GM18502 (cell line): Measurements from ENCODE around the gene HDGF.
A peak's percentile ranks its signal among the peaks of the same experiment; 100 is the strongest.

Experiments used
- ATAC-seq: cut with Tn5 transposase; IDR thresholded peaks from one replicate; pipeline ENCODE4 v1.9.1; 2021; ENCODE audit warnings: mild to moderate bottlenecking; ENCODE audit not compliant: unreplicated experiment, poor library complexity

Gene HDGF

DNA sequence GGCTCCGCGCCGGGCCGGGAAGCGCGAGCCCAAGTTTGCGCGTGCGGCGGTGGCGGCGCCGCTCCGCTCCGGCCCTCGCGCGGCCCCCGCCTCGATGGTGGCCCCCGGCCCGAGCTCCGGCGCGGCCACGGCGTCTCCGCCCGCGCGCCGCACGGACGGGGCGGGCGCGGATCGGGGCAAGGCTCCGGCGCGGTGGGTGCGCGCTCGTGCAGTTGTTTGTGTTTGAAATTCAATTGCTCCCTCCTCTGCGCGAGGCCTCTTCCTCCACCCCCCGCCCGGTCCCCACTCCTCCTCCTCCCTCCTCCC, at the start of gene HDGF:
Gene HDGF, minus strand, starts transcription at position 225 of the 306 bp plus-strand sequence. CDS start 246 bp downstream, outside the sequence.
- ATAC-seq: peak; percentile 23

DNA sequence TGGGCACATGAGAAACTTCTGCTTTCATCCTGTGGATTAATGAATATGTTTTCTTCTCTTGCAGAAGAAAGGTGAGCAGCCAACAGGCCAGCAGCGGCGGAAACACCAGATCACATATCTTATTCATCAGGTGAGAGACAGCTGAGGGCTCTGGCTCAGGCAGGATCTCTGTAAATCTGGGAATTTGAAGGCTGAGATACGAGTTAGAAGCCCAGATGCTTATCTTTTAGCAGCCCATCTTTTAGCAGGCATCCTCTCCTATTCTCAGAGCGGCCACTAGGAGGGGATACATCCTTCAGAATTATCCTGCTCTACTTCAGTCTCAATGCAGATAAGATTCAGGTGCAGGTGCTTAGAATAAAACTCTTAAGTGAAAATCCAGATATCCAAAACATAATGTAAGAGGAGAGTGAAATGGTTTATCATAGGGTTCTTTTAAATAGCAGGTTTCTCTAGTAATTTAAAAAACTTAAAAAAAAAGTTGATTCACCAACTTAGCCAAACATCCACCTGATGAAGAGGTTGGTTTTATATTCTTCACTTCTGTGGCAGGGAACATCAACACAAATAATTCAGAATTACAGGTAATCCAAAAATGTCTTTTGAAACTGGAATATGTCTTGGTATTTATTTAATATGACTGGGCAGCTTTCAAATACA, 45.9 kb upstream of the HDGF start:
- no peak for ATAC-seq

DNA sequence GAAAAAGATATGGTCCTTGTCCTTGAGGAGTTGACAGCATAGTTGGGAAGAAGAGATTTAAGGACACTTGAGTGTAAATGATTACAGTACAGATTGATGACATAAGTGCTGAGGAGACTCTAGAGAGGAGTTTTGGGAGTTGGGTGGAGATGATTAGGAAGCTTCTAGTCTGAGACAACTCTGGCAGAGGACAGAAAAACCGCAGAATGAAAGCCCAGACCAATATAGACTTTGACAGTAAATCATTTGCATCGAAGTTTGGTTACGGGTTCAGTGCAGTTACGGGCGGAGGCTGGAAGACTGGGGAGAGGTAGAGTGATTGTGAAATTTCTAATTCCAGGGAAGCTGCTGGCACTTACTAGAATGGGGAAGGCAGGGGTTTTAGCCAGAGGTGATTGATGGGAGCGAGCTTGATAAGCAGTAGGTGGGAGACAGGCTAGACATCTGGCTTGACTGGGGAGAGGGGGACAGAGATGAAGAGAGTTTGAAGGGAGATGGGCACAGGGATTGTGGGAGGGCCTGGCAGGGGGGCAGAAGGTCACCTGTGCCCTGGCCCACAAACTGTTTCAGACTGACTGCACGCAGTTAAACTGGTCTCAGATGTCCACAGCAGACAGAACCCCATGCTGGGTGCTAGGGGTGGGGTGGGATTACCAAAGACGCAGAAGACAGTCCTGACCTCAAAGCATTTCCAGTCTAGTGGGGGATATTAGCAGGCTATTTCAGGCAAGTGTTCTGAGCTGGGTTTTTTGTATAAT, 45.0 kb upstream of the HDGF start:
- ATAC-seq: no peak

DNA sequence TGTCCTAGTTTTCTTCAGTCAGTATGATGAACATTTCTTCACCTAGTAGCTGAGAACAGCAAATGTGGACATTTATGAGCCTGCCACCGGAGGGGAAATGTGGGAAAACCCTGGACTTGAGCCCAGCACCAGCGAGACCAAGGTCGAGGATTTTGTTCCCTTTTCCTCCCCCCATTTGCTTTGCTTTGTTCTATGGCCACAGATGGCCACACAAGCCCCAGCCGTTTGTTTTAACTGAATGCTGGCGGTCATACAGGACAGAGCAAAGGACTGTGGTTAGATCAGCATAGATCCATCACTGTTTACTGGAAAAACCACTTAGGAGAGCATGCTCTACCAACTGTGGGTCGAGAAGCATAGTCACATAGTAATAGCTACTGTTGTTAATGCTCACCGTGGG, 44.3 kb upstream of the HDGF start:
- ATAC-seq: no peak

DNA sequence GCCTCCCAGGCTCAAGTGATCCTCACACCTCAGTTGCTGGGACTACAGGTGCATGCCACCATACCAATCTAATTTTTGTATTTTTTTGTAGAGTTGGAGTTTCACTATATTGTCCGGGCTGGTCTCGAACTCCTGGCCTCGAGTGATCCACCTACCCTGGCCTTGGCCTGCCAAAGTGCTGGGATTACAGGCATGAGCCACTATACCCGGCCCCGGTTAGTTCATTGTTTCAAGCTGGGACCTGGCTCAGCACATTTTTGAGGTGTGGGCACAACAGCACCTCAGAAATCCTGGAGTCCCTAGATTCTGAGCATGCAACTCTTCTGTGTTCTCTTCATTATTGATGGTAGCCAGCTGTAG, 43.9 kb upstream of the HDGF start:
- no peak for ATAC-seq

DNA sequence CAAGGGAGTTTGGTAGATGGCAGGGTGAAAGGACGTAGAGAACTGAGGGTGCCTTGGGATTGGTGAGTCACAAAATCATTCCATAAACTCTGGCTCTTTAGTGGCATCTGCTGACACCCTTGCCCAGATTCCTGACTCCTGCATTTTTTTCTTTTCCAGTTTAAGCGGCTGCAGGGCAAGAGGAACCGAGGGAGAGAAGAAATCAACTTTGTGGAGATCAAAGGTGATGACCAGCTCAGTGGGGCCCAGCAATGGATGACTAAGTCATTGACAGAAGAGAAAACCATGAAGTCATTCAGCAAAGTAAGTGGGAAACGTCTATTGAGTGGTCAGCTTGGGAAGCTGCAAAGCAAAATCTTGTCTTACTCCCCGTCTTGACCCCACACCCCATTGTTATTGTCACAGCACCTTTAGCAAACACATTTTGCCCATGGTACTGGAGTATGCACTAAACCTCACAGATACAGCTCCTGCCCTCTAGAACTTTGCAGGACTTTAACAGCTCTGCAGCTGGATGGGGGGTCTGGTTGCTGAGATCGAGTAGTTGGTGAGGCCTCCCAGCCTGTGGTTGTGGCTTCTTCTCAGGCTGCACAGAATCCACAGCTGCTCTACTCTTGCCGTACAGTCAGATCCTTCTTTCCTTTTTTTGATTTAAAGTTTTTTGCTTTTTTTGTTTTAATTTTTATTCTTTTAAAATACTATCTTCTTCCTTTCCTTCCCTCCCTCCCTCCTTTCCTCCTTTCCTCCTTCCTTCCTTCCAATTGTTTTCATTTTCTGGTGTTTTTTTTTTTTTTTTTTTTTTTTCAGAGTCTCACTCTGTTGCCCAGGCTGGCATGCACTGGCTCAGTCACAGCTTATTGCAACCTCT, 43.3 kb upstream of the HDGF start:
- ATAC-seq: no peak

DNA sequence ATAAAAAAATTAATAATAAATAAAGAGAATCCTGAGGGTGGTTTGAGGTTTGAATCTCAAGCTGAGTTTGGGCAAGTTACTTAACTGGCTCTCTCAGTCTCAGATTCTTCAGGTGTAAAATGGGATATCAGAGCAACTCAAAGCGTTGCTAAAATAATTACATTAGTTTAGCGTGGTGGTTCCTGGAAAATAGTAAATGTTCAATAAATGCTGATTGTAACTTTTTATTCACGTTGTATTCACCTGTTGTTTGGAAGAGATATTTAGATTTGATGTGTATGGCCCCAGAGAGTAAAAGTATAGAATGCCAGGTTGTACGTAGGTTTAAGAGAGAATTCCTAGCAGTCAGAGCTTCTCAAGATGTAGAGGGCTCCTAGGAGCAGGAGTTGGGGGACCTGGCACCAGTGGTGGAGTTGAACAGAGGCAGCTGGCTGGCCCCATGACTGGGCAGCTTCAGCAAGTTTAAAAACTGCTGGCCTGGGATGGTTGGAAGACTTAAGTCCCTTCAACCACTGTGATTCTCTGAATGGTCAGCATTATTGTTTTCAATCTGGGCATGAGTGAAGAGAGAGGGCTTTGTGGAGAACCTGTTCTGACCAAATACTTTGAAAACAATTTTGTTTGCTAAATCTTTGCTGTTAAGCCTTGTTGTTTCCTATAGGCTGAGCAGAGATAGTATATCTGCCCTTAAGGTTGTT, 38.3 kb upstream of the HDGF start:
- ATAC-seq: no peak

DNA sequence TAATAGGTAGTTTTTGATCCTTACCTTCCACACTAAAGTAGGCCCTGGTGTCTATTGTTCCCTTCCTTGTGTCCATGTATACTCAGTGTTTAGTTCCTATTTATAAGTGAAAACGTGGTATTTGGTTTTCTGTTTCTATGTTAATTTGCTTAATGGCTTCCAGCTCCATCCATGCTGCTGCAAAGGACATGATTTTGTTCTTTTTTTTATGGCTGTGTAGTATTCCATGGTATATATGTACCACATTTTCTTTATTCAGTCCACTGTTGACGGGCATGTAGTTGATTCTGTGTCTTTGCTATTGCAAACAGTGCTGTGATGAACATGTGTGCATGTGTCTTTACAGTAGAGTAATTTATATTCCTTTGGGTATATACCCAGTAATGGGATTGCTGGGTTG, 36.7 kb upstream of the HDGF start:
- no peak for ATAC-seq

DNA sequence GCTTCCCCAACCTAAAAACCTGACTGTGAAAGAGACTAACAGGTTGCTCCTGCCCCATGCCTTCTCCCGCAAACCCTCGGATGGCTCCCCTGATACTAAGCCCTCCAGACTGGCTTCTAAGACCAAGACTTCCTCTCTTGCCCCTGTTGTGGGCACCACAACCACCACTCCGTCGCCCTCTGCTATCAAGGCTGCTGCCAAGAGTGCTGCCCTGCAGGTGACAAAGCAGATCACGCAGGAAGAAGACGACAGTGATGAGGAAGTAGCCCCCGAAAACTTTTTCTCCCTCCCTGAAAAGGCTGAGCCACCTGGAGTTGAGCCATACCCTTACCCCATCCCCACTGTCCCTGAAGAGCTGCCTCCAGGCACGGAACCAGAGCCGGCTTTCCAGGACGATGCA, 35.2 kb upstream of the HDGF start:
- ATAC-seq: no peak

DNA sequence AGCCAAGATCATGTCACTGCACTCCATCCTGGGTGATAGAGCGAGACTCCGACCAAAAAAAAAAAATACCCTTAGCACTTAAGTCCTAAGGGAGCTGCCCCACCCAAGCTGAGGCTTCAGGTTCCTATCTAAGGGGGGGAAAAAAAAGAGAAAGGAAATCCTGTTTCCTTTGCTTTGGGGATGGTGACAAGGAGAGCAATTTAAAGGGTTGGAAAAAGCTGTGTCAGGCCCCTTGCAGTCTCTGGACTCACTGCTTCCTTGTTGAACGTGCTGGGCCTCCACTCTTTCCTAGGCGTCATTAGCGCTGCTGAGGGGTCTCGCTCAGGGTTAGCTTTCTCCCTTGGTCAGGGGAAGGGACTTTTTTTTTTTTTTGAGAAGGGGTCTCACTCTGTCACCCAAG, 34.0 kb upstream of the HDGF start:
- ATAC-seq: no peak

DNA sequence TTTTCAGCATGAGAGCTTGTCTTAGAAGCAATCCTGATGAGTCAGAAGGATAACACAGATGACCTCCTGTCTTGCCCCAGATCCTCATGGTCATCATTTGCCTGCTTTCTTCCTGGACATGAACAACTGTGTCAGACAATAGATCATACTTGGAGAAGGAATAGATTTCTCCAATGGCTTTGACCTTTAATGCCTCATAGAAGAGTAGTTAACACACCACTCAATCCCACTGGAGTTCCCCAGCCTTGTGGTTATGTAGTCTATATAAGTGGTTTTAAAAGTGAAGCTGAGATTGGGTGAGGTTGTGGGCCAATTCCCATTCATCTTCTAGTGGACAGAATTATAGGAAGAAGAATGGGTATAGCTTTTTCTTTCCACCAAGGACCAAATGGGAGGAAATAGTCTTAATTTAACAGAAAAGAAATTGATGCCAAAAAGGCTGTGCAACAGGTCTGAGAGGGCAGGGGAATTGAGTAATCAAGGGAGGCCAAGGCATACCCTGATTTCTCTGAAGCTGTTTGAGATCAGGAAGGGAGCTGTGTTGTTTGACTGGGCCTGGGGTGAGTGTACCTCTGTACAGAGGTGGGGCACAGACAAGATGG, 30.2 kb upstream of the HDGF start:
- ATAC-seq: no peak

DNA sequence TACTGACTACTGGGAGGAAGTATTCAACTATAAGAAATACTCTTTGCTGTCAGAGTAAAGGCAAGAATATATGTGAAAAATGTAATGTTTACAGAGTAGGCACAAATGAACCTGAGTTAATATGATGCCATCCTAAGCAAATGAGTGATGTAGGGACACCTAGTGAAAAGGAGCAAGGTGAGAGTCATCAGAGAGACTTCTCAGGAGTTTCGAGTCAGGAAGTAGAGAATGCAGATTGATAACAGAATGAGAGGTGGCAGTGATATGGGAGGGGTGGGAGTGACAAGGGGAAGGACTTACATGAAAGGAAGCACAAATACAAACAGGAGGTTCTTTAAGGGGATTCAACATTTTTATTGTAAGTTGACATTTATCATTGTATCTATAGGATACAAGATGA, 26.1 kb upstream of the HDGF start:
- no peak for ATAC-seq

DNA sequence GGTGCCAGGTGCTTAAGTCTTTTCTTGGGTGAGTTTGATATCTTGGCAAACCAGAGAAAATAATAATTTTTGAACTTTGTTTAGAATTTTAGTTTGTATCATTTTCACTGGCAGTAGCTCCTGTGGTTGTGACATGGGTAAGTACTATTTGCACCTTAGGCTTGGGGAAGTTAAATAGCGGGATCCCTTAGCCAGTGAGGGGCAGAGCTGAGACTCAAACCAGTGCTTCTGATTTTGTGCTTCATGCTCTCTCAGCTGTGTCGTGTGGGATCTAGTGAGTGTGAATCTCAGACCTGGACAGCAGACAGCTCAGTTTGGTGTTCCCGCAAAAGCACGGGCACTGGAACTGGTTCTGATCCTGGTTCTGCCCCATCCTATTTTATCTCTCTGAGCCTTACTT, 25.5 kb upstream of the HDGF start:
- ATAC-seq: no peak

DNA sequence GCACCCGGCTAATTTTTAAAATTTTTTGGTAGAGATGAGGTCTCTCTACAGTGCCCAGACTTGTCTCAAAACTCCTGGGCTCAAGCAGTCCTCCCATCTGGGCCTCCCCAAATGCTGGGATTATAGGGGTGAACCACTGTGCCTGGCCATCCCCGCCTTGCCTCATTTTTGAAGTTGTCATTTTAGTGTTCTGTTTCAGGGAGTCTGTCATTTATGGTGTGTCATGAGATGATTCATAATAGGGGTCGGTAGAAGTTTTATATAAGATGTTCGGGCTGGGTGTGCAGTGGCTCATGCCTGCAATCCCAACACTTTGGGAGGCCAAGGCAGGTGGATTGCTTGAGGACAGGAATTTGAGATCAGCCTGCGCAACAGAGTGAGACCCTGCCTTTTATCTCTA, 24.3 kb upstream of the HDGF start:
- no peak for ATAC-seq

DNA sequence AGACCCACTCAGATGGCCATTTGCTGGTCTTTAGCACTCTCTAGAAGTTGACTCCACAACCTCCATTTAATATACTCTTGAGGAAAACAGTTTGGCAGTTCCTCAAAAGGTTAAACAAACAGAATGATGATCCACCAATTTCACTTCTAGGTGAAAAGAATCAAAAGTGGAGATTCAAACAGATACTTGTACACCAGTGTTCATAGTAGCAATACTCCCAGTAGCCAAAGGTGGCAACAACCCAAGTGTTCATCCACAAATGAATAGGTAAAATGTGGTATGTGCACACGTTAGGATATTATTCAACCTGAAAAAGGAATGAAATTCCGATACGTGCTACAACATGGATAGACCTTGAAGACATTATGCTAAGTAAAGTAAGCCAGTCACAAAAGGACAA, 22.1 kb upstream of the HDGF start:
- ATAC-seq: no peak

DNA sequence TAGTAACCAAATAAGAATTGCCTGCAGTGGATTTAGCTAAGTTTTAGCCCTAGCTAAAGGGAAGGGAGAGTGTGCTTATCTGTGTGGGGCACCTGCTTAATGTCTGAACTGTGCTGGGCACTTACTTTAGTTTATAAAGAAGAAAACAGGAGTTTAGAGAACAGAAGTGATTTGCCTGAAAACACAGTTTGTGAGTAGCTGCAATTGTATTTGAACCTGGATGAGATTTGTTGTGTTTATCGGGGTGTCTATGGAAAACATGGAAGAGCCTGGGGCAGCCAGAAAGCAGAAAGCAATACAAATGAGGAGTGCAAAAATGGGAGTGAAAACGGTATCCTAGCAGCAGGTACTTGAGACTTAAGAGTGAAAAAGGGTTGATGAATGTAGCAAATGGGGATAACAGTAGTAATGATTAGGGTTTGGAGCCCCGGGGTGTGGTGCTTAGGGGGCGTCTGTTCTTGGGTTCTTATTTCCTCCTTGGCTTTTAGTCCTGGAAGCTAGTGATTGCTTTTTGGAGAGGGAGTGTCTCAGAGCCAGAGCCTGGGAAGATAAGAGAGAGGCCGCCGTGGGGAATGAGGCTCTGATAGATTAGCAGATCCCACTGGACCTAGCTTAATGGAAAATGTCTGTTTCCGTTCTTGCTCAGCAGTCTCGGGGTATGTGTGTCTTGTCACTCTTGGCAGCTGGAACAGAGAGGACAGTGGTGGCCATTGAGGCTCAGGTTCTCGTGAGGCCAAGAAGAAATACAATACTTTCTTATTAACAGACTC, 21.4 kb upstream of the HDGF start:
- ATAC-seq: no peak

DNA sequence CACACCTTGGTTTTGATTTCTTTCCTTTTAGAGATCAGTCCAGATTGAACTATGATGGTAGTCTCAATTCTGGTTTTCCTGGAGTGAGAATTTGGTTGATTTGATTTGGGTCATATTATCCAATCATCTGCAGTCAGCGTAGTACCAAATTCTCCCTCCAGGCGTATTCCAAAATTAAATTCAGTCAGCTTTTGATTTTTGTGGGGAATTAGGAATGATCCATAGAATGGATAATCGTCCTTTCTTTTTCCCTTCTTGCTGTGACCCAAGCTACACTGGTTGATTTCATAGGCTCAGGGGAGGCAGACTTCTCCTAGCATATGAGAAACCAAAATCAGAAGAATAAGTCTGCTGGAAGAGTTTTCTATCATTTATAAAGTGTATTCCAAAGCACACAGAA, 20.7 kb upstream of the HDGF start:
- ATAC-seq: no peak

DNA sequence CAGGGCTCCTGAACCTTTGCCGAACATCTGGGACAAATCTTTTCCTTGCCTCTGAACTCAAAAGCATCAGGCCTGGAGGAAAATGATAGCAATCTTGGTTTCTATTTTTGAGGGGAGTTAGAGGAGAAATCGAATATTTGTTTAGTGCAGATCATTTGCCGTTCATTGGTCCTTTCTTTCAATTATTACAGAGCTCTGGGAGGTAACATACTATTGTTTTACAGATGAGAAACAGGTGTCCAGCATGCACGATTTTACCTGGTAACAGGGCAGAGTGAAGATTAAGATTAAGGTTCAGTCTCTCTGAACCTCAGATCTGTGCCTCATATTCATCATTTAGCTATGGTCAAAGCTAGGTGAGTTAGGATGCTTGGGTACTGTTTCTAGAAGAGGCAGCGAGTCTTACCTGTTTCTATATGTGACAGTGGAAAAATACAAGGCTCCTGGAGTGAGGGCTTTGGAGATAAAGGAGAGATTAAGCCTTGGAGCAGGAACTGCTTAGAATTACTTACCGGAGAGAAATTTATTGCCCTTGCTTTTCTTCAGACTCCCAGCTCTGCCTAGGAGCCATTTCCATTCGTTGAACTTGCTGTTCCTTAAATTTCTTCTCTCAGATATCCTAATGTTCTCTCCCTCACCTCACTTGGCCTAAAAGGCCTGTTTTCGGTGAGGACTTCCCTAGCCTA, 17.3 kb upstream of the HDGF start:
- ATAC-seq: no peak

DNA sequence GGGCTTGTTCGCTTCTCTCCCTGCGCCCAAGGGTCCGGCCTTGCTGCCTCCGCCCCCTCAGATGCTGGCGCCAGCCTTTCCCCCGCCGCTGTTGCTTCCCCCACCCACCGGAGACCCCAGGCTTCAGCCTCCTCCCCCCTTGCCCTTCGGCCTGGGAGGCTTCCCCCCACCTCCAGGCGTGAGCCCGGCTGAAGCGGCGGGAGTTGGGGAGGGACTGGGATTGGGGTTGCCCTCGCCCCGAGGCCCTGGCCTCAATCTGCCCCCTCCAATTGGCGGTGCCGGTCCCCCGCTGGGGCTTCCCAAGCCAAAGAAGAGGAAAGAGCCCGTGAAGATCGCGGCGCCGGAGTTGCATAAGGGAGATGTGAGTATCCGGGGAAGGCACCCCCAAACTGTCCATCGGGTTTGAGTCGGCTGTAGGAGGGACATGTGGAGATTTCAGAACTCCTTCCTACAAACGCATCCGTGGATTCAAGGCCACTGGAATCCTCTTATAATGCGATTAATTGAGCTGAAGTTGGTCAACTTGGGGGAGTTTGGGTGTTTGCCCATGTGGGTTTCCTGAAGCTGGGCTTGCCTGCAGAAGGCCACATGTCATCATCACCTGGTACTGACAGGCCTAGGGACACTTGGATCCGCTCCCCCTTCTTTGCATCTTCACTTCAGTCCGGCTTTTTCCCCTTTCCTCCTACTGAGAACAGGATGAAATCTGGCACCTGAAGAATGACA, 16.6 kb upstream of the HDGF start:
- ATAC-seq: no peak
